Anterior cingulate cortex (tissue), 58 donors: ENCODE data around the gene ABT1.
A peak's percentile ranks its signal among the peaks of the same experiment; 100 is the strongest.
"Not testable (repeated sequence)": the region's sequence is repeated elsewhere in the genome, so short reads cannot be mapped to it uniquely, and the experiment has no call there.

ENCODE experiments used
- DNase-seq, 58 donors: peaks; one replicate each; lab custom pipeline; 2025; lab: John Stamatoyannopoulos, UW

Gene ABT1

GRCh38 chr6:26596579-26597388 is at the start of gene ABT1:
ABT1 (plus strand) TSS chr6:26596953; CDS start chr6:26596983, 30 bp downstream.
- DNase-seq, result peak; percentile 82 to 99 (median 96)

- DNase-seq, result not testable (repeated sequence)
Measured at GRCh38 chr6:26547363-26547762, 49.4 kb upstream of the ABT1 start.

GRCh38 chr6:26550250-26550993 is 46.3 kb upstream of the ABT1 start:
- DNase-seq, result peak in 4 of 58 donors; percentile 3 to 11 (median 6)

- no peak for DNase-seq
Measured at GRCh38 chr6:26552205-26552604, 44.5 kb upstream of the ABT1 start.

- DNase-seq, result no peak
Measured at GRCh38 chr6:26552640-26553188, 44.0 kb upstream of the ABT1 start.

- peak in 56 of 58 donors; percentile 13 to 81 (median 60) for DNase-seq
Measured at GRCh38 chr6:26553264-26553634, 43.5 kb upstream of the ABT1 start.

GRCh38 chr6:26553635-26554446 is 42.9 kb upstream of the ABT1 start:
- DNase-seq, result peak in 46 of 58 donors; percentile 13 to 86 (median 46)

GRCh38 chr6:26554447-26554696 is 42.4 kb upstream of the ABT1 start:
- DNase-seq, result no peak

- peak in 24 of 58 donors; percentile 4 to 48 (median 16) for DNase-seq
Measured at GRCh38 chr6:26554697-26555504, 41.9 kb upstream of the ABT1 start.

- no peak for DNase-seq
Measured at GRCh38 chr6:26555505-26556262, 41.1 kb upstream of the ABT1 start.

- DNase-seq, result peak in 15 of 58 donors; percentile 4 to 43 (median 16)
Measured at GRCh38 chr6:26556263-26557070, 40.3 kb upstream of the ABT1 start.

- DNase-seq, result no peak
Measured at GRCh38 chr6:26561533-26562466, 35.0 kb upstream of the ABT1 start.

- no peak for DNase-seq
Measured at GRCh38 chr6:26563488-26563887, 33.3 kb upstream of the ABT1 start.

GRCh38 chr6:26568601-26569432 is 27.9 kb upstream of the ABT1 start:
- DNase-seq, result peak; percentile 40 to 98 (median 85)

- DNase-seq, result no peak
Measured at GRCh38 chr6:26569433-26569764, 27.4 kb upstream of the ABT1 start.
